Choroid plexus epithelial cell (primary cell): Measurements from ENCODE around the gene PPP2R3C.
A peak's percentile ranks its signal among the peaks of the same experiment; 100 is the strongest.
"Not testable (repeated sequence)": the region's sequence is repeated elsewhere in the genome, so short reads cannot be mapped to it uniquely, and the experiment has no call there.

ENCODE experiments used
- DNase-seq: peaks from one replicate; pipeline ENCODE4 v3.0.0-alpha.2; 2010; ENCODE audit warnings: low read depth
- H3K4me3 ChIP-seq: 2 replicates; pipeline ENCODE4 v1.5.1; 2011; ENCODE audit warnings: low read depth, mild to moderate bottlenecking, control low read depth, low read length, moderate library complexity
- TF ChIP-seq, protein P1 (sequence below): conservative IDR thresholded peaks from 2 replicates; pipeline ENCODE4 v1.5.1; 2011; ENCODE audit warnings: low read depth, mild to moderate bottlenecking, control low read depth, inconsistent platforms, low read length, moderate library complexity

The PPP2R3C gene

DNA sequence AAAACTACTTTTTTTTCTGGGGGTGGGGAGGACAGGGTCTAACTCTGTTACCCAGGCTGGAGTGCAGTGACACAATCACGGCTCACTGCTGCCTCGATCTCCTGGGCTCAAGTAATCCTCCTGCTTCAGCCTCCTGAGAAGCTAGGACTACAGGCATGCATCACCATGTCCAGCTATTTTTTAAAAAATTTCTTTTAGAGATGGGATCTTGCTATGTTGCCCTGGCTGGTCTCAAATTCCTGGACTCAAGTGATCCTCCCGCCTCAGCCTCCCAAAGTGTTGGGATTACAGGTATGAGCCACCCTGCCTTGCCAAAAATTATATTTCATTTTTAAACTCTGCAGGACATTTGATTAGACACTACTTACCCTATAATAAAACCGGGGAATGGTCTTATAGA lies 5.5 kb downstream of the PPP2R3C start:
- no peak for DNase-seq
- H3K4me3 ChIP-seq = no peak overlapping the region
- TF ChIP-seq, protein P1, sequence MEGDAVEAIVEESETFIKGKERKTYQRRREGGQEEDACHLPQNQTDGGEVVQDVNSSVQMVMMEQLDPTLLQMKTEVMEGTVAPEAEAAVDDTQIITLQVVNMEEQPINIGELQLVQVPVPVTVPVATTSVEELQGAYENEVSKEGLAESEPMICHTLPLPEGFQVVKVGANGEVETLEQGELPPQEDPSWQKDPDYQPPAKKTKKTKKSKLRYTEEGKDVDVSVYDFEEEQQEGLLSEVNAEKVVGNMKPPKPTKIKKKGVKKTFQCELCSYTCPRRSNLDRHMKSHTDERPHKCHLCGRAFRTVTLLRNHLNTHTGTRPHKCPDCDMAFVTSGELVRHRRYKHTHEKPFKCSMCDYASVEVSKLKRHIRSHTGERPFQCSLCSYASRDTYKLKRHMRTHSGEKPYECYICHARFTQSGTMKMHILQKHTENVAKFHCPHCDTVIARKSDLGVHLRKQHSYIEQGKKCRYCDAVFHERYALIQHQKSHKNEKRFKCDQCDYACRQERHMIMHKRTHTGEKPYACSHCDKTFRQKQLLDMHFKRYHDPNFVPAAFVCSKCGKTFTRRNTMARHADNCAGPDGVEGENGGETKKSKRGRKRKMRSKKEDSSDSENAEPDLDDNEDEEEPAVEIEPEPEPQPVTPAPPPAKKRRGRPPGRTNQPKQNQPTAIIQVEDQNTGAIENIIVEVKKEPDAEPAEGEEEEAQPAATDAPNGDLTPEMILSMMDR = no peak

DNA sequence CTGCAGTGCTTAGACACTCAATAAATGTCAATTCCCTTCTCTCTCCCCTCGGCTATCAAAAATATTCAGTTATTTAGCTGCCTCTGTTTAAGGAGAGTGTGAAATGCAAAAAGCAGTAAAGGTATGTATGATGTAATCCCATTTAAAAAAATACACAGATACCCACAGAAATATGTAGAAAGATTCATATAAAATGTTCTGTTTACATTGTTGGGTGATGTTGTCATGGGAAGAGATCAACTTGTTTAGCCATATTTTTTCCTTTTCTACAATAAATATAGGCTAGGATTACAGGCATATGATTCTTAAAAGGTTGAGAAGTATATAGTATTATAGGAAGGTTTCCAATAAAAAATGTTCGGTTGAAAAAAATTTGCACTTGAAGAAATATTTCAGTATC lies 7.8 kb downstream of the PPP2R3C start:
- TF ChIP-seq, protein P1 = no peak
- no peak overlapping the region for H3K4me3 ChIP-seq
- peak; percentile 78 for DNase-seq

DNA sequence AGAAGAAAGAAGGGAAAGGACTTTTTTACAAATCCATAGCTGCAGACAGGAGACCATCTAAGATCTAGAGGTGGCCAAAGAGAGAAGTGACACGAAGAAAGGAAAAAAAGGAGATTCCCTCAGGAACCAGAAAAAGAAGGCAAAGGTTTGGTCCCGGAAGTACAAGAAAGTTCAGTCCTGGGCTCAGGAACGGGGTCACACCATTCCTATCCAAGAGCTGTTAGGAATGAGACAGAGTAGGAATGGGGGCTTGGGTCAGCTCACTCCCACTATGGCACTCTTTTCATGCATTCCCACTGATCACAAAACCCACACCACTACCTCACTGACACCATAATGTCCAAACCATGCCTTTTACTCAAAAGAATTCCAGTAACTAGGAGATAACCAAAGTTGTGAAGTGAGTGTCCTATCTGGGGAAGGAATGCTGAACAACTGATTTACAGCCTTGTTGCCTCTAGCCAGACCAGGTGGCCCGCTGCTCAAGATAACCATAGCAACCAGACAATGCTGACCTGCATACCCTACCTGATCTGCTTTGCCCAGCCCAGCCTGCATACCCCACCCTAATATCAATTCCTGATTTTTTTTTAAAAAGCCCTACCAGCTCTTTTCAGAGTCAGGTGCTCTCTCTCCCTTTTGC lies 8.4 kb downstream of the PPP2R3C start:
- TF ChIP-seq, protein P1 = no peak
- no peak overlapping the region for H3K4me3 ChIP-seq
- no peak for DNase-seq

DNA sequence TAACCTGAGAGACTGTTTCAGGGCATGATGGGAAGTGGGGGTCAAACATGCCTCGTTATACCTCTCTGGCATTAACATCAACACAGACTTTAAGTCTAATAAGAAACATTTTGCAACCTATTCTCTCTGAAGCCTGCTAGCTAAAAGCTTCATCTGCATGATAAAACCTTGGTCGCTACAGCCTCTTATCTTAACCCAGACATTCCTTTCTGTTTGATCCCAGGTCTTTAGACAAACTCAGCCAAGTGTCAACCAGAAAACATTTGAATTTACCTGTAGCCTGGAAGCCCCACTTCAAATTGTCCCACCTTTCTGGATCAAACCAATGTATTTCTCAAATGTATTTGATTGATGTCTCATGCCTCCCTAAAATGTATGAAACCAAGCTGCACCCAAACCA lies 9.1 kb downstream of the PPP2R3C start:
- TF ChIP-seq, protein P1 = no peak
- no peak overlapping the region for H3K4me3 ChIP-seq
- DNase-seq = no peak

DNA sequence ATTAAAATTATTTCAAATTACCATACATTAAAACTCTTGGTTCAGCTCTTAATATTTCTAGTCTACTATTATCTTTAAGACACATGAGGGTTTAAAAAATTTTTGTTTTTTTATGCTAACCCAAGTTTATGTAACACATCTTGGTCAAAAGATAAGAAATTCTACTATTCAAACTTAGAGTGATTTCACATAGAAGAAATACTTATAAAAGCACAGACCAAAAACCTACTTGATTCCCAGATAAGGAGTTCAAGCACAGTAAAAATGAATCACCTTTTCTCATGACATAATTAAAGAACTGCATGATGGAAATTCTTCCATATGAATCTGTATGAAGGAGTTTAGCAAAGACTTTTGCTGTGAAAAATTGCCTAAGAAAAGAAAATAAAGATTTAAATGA lies 13.9 kb downstream of the PPP2R3C start:
- DNase-seq = no peak
- TF ChIP-seq, protein P1 = no peak
- H3K4me3 ChIP-seq = no peak overlapping the region

DNA sequence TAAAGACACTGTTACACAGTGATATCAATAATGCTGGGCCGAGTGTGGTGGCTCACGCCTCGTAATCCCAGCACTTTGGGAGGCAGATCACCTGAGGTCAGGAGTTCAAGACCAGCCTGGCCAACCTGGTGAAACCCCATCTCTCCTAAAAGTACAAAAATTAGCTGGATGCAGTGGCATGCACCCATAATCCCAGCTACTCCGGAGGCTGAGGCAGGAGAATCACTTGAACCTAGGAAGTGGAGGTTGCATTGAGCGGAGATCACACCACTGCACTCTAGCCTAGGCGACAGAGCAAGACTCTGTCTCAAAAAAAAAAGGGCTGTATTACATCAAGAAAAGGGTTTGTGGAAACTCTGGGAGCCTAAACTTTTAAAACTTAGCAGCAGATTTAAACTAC lies 27.1 kb downstream of the PPP2R3C start:
- DNase-seq, H3K4me3 ChIP-seq: not testable (repeated sequence)

DNA sequence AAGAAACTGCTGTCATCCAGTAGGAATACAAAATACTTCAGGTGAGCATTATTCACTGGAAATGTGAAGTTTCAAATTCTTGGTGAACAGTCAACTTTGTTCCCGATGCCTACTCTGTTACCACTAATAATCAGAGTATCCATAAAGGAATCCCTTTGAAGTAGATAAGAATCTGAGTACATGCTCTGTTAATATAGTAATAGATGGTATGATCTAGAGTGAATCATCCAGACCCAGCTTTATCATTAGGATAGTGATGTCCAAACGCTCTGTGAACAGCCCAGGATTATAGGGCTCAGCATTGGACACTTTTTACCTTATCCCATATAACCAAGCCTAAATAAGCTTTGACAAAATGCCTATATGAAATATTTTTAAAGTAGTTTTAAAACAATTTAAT lies 33.3 kb downstream of the PPP2R3C start:
- TF ChIP-seq, protein P1 = no peak
- no peak overlapping the region for H3K4me3 ChIP-seq
- peak; percentile 10 for DNase-seq

DNA sequence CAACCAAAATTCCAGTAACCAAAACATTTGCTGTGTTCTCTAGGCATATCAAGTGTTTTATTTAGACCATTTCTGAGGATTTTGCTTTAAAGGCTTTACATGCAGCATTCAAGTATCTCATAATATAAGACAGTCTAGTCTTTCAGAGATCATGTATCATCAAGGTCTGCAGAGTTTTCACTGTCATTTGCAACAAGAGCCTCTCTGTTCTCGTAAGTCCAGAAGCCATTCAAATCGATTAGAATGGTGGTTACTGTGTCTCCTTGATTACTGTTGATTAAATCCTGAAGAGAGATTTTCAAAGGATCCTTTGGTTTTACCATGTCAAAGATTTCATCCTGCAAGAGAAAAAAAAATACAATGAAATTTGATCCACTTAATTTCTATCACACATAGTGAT lies 36.3 kb downstream of the PPP2R3C start:
- H3K4me3 ChIP-seq = no peak overlapping the region
- no peak for DNase-seq
- TF ChIP-seq, protein P1 = no peak
